NCI-H1436 treated with DMSO at 0.1 percent for 48 hours (cell line): Measurements from ENCODE around the gene FAM174B.
"Not testable (repeated sequence)": the region's sequence is repeated elsewhere in the genome, so short reads cannot be mapped to it uniquely, and the experiment has no call there.

Experiments used
- DNase-seq: peaks from one replicate; lab custom pipeline; 2025; lab: John Stamatoyannopoulos, UW

Gene FAM174B

DNA sequence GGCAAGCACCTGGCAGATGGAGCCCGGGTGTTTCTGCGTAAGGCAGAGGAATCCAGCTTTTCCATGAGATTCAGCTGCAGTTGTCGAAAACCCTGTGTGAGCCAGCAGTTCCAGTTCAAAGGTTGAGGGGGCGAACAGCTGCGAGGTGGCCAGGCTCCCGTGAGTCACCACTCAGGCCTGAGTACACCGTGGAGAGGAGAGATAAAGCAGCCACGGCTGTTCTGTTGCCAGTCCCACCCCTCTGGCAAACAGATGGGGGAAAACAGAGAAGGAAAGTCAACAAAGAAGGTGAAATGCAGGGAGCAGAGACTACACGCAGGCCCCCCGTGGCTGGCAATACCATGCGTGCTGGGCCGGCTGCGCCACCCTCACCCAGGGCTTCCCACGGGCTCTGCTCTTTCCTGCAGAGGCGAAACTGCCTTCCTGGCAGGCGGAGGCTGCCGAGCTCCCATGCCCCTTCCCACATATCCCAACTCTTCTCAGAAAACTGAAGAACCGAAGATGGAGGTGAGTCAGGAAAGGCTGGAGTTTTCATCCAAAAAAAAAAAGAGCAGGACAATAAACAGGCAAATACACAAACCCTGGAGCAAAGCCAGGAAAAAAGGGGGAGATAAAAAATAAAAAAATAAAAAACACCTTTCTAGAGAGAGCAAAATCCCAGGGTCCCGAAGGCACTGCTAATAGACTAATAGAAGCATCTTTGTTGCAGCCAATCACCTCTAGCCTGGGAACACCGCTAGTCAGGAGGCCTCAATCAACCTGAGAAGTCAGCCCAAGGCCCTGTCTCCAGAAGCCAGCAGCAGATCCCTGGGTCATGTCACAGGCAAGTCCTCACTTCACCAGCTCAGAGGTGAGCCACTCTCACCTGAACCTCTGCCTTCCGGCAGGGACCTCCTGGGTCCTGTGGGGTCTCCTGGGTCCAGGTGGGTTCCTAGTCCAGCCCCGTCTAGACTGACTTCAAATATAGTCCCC is 37.7 kb downstream of the FAM174B start:
- DNase-seq = no peak

DNA sequence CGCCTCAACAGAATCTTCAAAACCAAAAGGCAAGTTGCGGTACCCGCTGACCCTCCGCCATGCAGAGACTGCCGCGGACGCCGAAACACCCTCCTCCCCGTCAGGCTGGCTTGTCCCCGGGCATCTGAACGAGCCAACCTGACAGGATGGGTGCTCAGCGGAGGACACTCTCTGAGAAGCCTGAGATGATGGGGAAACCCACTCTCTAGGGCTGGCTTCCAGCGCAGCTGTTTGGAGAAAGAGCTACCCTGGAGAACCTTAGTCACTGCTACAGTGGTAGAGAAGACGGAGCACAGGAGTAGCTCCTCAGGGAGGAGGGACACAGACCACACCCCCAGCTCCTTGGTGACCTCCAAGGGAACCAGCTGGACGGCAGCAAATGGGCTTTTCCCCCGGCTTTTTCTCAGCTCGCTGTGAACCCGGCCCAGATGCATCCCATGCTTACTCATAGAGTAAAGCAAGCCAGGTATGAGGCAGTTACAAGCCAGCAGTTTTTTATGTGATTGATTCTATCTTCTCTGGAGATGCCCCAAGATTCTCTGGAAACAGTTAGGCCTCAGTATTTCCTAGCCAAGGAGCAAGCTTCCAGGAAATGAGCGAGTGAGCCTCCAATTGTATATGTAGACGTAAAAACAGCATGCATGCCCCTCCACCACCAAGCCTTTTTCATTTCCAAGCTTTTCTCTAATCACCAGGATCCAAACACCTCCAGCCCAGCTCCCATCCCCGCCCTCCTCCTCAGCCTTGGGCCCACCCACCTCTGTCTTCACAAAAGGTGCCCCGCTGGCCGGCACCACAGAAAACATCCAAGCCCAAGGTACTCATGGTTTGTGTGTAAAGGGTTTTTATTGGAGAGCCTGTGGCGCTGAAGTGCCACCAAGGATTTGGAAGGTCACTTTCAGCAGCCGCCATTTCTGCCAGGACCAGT is 38.7 kb downstream of the FAM174B start:
- no peak for DNase-seq

GRCh38 chr15:92614791-92615785 is 40.5 kb downstream of the FAM174B start:
- DNase-seq = no peak

DNA sequence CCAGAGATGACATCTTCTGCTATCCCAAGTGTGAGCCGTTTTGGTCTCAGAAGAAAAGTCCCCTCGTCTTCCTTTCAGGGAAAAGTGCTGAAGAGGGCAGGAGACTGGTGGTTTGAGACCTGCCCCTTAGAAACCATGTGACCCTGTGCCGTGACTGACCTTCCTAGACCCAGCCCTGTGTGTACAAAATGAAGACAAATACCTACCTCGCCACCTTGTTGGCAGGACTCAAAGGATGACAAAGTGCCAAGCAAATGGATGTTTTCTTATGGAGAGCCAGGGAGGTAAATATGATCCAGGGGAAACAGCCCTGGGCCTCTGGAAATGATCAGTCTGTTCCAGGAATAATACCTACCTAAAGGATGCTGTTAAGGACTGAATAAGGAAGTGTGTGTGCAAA is 41.3 kb downstream of the FAM174B start:
- no peak for DNase-seq

GRCh38 chr15:92613841-92614240 is 41.7 kb downstream of the FAM174B start:
- DNase-seq = no peak

GRCh38 chr15:92612891-92613290 is 42.7 kb downstream of the FAM174B start:
- no peak for DNase-seq

DNA sequence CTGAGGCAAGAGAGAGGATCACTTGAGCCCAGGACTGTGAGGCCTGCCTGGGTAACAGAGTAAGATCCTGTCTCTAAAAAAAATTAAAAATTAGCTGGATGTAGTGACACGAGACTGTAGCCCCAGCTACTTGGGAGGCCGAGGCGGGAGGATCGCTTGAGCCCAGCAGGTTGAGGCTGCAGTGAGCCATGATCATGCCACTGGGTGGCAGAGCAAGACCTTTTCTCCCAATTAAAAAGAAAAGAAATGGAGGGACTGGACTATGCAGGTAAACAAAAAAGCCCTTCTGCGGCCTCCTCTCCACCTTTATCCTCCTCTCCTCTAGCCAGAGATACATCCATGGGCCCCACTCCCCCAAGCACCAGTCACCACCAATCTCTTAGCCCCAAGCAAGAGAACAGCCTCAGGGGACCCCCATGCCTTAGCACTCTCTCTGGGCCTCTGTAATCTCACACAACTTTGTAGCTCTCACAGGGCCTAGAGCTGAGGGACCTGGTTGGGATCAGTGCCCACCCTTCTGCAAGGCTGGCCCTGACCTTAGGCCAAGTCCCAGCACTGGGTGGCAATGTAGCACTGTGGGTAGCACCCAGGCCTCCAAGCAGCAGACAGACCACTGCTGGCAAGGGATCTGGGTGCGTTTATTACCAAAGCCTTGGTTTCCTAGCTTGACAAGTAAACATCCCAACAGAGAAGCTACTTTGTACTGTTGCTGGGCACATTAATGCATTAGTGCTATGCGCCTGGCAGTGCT is 43.4 kb downstream of the FAM174B start:
- no peak for DNase-seq

GRCh38 chr15:92611150-92611549 is 44.4 kb downstream of the FAM174B start:
- DNase-seq = no peak

GRCh38 chr15:92610101-92610520 is 45.5 kb downstream of the FAM174B start:
- no peak for DNase-seq

GRCh38 chr15:92608866-92609700 is 46.5 kb downstream of the FAM174B start:
- DNase-seq = no peak

DNA sequence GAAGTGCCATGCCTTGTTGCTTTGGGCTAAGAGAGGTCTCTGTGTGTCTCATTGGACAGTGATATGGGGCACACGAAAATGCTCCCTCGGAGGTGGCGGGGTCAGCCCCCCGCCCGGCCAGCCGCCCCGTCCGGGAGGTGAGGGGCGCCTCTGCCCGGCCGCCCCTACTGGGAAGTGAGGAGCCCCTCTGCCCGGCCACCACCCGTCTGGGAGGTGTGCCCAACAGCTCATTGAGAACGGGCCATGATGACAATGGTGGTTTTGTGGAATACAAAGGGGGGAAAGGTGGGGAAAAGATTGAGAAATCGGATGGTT is 48.8 kb downstream of the FAM174B start:
- DNase-seq = not testable (repeated sequence)

- no peak for DNase-seq
These were observed 49.3 kb downstream of the FAM174B start for GRCh38 chr15:92606126-92606835.

- no peak for DNase-seq
These were observed 50.2 kb downstream of the FAM174B start for GRCh38 chr15:92605225-92605944.

GRCh38 chr15:92603743-92604470 is 51.7 kb downstream of the FAM174B start:
- DNase-seq = no peak

DNA sequence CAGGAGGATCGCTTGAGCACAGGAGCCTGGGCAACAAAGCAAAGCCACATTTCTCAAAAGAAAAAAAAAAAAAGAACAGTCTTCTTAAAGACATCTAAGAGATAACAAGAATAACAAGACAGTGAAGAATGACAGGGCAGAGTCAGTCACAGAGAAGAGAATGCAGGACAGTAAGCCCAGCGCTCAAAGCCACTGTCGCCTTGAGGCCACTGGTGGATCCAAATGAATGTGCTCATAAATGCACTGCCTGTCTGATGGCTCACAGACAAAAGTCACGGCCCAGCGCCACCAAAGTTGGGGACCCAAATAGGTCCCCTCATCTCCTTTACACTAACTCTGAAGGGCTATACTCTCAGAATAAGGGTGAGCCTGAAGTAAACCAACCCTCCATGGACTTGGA is 52.3 kb downstream of the FAM174B start:
- DNase-seq = no peak

DNA sequence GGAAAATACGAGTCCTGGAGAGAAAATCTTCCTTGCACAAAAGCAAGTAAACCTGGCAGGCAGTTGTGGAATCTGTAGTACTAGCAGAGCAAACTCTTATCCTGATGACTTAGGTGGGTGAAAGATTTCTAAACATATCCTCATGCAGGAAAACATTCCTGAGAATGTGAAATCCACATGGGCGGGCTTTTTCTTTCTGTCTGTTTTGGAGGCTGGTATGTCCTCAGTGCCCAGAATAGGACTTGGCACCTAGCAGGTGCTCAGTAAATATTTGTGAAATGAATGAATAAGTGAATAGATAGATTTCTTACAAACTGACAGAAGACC is 53.3 kb downstream of the FAM174B start:
- DNase-seq = no peak

- DNase-seq = no peak
These were observed 53.8 kb downstream of the FAM174B start for GRCh38 chr15:92601592-92602266.
